PC-9 (cell line): ENCODE results near the gene NFYC. TPM values are rescaled to one million over a fixed set of nuclear protein-coding genes. Genes with fewer than 3 reads are reported as not detected.

Experiments used
- BruUV-seq: library from RNA; stranded (reverse); fragments of 400-500 nt; replicated peaks from 2 replicates; lab custom pipeline; 2021; lab: Mats Ljungman, UMichigan
- CTCF ChIA-PET: fragments of 300-600 bp; sonication (Branson Sonifier 250); formaldehyde crosslinking; loops from one replicate; lab custom pipeline; 2022; ENCODE audit warnings: antibody characterized with exemption; lab: Charles Lee
- POLR2A ChIA-PET: fragments of 300-600 bp; sonication (Branson Sonifier 250); formaldehyde crosslinking; loops from one replicate; lab custom pipeline; 2022; ENCODE audit warnings: antibody characterized with exemption; ENCODE audit not compliant: unreplicated experiment; lab: Charles Lee
- DNase-seq, 2 experiments: peaks; one replicate each; pipeline versions ENCODE4 v3.0.0 to v3.0.0-alpha.2; 2015 to 2022; ENCODE audit warnings: mixed read lengths in 1 of 2
- H2AFZ ChIP-seq: fragments of 200-600 bp; sonication (generic); 2 replicates; pipeline ENCODE4 v1.8.1; 2017; ENCODE audit warnings: antibody characterized with exemption
- H3F3A ChIP-seq: fragments of 200-600 bp; sonication (generic); 2 replicates; pipeline ENCODE4 v1.8.1; 2017; ENCODE audit warnings: antibody characterized with exemption, mild to moderate bottlenecking, low read depth; ENCODE audit not compliant: insufficient read depth
- H3K27ac ChIP-seq: fragments of 200-600 bp; sonication (generic); 2 replicates; pipeline ENCODE4 v1.6.1; 2016; ENCODE audit warnings: mixed run types
- H3K27me3 ChIP-seq: fragments of 200-600 bp; sonication (generic); 2 replicates; pipeline ENCODE4 v1.6.1; 2016; ENCODE audit warnings: low read depth, mixed run types; ENCODE audit not compliant: insufficient read depth
- H3K36me3 ChIP-seq: fragments of 200-600 bp; sonication (generic); 2 replicates; pipeline ENCODE4 v1.6.1; 2016; ENCODE audit warnings: low read depth, mixed run types
- H3K4me1 ChIP-seq: fragments of 200-600 bp; sonication (generic); replicated peaks from 2 replicates; pipeline ENCODE4 v1.6.1; 2016; ENCODE audit warnings: mixed run types; ENCODE audit not compliant: insufficient read depth
- H3K4me2 ChIP-seq: fragments of 200-600 bp; sonication (generic); 2 replicates; pipeline ENCODE4 v1.6.1; 2017; ENCODE audit warnings: mixed run types
- H3K4me3 ChIP-seq: fragments of 200-600 bp; sonication (generic); 2 replicates; pipeline ENCODE4 v1.6.1; 2016; ENCODE audit warnings: mixed run types
- H3K79me2 ChIP-seq: fragments of 200-600 bp; sonication (generic); 2 replicates; pipeline ENCODE4 v1.6.1; 2017; ENCODE audit warnings: low read depth, mixed run types
- H3K9me2 ChIP-seq: fragments of 200-600 bp; sonication (generic); 2 replicates; pipeline ENCODE4 v1.8.1; 2017; ENCODE audit warnings: mild to moderate bottlenecking; ENCODE audit not compliant: insufficient read depth
- H3K9me3 ChIP-seq: fragments of 200-600 bp; sonication (generic); 2 replicates; pipeline ENCODE4 v1.8.1; 2016; ENCODE audit warnings: low read depth; ENCODE audit not compliant: insufficient read depth
- H4K20me1 ChIP-seq: fragments of 200-600 bp; sonication (generic); 2 replicates; pipeline ENCODE4 v1.8.1; 2017; ENCODE audit not compliant: insufficient read depth
- EZH2 ChIP-seq: fragments of 200-600 bp; sonication (generic); IDR thresholded peaks from 2 replicates; pipeline ENCODE4 v1.8.0; 2017; ENCODE audit warnings: antibody characterized with exemption, low read depth
- intact Hi-C: fragments of 100-400 bp; cut with micrococcal nuclease; formaldehyde crosslinking; loops from one replicate; pipeline ENCODE4 v1.10.0; 2022; ENCODE audit not compliant: unreplicated experiment
- total RNA-seq: library from RNA; stranded (reverse); gene quantifications from 2 replicates; pipeline ENCODE4 v1.2.3, GENCODE V29; 2021
- TF ChIP-seq, protein P1 (sequence below): fragments of 200-600 bp; sonication (generic); conservative IDR thresholded peaks from 2 replicates; pipeline ENCODE4 v1.6.1; 2017; ENCODE audit warnings: mixed run types, antibody characterized with exemption, mild to moderate bottlenecking, moderate library complexity

The NFYC gene
- total RNA-seq, 1 experiment from 2014 or later = 91.1 TPM

DNA sequence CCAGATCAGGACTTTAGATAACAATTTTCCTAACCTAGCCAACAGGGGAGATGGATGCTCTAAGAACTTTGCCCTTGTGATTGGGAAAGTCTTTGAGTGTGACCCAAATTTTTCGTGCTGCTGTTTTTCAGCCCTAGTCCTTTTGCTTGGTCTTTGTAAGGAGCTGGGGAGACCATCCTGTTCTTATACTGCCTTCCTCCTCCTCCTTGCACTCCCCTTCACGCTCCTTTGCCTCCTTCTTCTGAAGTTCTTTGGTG, 97.8 kb downstream of the NFYC start:
- H3F3A ChIP-seq = no peaks in the 10 kb centered on the region
- POLR2A ChIA-PET = no interaction called here
- H3K9me3 ChIP-seq = no peaks in the 10 kb centered on the region
- intact Hi-C loops = no loop called here
- no peak overlapping the region for H3K4me3 ChIP-seq
- H4K20me1 ChIP-seq = no peaks in the 10 kb centered on the region
- H2AFZ ChIP-seq = no peak overlapping the region
- H3K4me1 ChIP-seq = no peaks in the 10 kb centered on the region
- TF ChIP-seq, protein P1, sequence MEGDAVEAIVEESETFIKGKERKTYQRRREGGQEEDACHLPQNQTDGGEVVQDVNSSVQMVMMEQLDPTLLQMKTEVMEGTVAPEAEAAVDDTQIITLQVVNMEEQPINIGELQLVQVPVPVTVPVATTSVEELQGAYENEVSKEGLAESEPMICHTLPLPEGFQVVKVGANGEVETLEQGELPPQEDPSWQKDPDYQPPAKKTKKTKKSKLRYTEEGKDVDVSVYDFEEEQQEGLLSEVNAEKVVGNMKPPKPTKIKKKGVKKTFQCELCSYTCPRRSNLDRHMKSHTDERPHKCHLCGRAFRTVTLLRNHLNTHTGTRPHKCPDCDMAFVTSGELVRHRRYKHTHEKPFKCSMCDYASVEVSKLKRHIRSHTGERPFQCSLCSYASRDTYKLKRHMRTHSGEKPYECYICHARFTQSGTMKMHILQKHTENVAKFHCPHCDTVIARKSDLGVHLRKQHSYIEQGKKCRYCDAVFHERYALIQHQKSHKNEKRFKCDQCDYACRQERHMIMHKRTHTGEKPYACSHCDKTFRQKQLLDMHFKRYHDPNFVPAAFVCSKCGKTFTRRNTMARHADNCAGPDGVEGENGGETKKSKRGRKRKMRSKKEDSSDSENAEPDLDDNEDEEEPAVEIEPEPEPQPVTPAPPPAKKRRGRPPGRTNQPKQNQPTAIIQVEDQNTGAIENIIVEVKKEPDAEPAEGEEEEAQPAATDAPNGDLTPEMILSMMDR = no peak
- TF ChIP-seq EZH2 = no peak
- no peaks in the 10 kb centered on the region for H3K79me2 ChIP-seq
- CTCF ChIA-PET = interaction anchor here (0.7 kb wide), 1 partner anchor 15 kb away, joined by 3 read pairs; no protein-coding TSS in a partner anchor
- no peak overlapping the region for H3K4me2 ChIP-seq
- no peaks in the 10 kb centered on the region for H3K36me3 ChIP-seq
- BruUV-seq = no TSS peak
- DNase-seq = no peak
- no peak overlapping the region for H3K27ac ChIP-seq
- no peaks in the 10 kb centered on the region; the same call in 1 of the 2 replicates for H3K27me3 ChIP-seq
- no peaks in the 10 kb centered on the region for H3K9me2 ChIP-seq

DNA sequence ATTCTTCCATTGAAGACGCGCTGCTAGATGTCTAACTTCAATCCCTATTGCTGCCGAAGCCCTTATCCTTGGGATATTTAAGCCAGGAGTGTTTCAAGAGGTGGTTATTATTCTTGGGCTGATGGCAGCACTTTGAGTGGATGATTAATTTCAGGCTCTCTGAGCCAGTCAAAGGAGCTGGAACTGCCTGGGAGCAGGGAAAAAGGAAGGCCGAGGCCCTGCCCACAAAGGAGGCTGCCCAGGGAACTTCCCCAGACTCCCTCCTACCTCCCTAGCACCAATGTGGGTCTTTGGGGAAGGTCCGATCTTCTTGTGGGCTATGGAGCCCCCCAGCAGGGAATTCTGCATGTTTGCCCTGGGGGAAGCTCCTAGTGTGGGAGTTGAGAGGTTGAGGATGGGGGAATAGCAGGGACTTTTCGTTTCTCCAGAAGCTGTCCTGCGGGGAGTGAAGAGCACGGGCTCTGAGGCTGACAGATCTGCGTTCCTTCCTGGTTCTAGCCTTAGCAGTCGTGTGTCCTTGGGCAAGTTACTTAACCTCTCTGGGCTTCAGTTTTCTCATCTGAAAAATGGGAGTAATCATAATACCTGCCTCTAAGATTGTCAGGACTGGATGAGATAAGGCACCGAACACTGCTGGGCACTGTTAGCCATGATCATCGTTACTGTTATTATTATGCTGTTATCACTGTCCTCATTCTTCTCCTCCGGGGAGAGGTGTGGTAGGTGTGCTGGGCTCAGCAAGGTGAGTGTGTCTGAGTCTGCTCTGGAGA, 98.3 kb downstream of the NFYC start:
- Histone ChIP-seq H3K36me3 (no peaks in the 10 kb centered on the region), H3K27ac (no peak overlapping the region), H3K79me2 (no peaks in the 10 kb centered on the region), H3K4me3 (no peak overlapping the region), H3K4me2 (no peak overlapping the region), H3K9me3 (no peaks in the 10 kb centered on the region), H3K27me3 (no peaks in the 10 kb centered on the region), H3K9me2 (no peaks in the 10 kb centered on the region), H4K20me1 (no peaks in the 10 kb centered on the region), H3F3A (no peaks in the 10 kb centered on the region), H2AFZ (no peak overlapping the region), H3K4me1 (no peaks in the 10 kb centered on the region)
- intact Hi-C loops = no loop called here
- BruUV-seq = no TSS peak
- TF ChIP-seq, protein P1 = no peak
- no peak for TF ChIP-seq EZH2
- CTCF ChIA-PET = interaction anchor here (0.9 kb wide), 1 partner anchor 16 kb away, joined by 3 read pairs; no protein-coding TSS in a partner anchor
- POLR2A ChIA-PET = no interaction called here
- no peak for DNase-seq

DNA sequence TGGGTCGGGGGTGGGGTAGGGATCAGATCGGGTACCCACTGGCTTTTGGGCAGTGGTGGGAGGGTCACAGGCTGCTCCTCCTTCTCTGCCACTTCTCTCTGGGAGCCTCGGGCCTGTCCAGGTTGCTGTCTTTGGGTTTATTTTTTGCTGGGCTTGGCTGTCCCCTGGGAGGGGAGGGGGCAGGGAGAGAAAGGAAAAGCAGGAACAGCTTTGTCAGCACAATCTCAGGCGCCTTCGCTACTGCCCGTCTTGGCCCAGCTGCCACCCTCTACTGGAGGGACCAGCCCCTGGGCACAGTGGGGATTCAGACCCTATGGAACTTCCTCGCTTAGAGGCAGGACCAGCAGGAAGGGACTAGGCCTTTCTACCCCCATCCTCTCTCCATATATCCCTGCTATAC, 100.5 kb downstream of the NFYC start:
- H4K20me1 ChIP-seq = no peaks in the 10 kb centered on the region
- H3K4me1 ChIP-seq = no peaks in the 10 kb centered on the region
- no peaks in the 10 kb centered on the region for H3K9me2 ChIP-seq
- H3K36me3 ChIP-seq = no peaks in the 10 kb centered on the region
- POLR2A ChIA-PET = no interaction called here
- CTCF ChIA-PET = no interaction called here
- no peaks in the 10 kb centered on the region for H3K27me3 ChIP-seq
- H3F3A ChIP-seq = no peaks in the 10 kb centered on the region; the same call in 1 of the 2 replicates
- no peak for DNase-seq
- intact Hi-C loops = no loop called here
- no TSS peak for BruUV-seq
- H3K79me2 ChIP-seq = no peaks in the 10 kb centered on the region
- TF ChIP-seq, protein P1 = no peak
- no peak for TF ChIP-seq EZH2
- no peaks in the 10 kb centered on the region for H3K9me3 ChIP-seq
- H3K4me3 ChIP-seq = no peak overlapping the region
- no peak overlapping the region for H3K4me2 ChIP-seq
- H2AFZ ChIP-seq = no peak overlapping the region
- H3K27ac ChIP-seq = no peak overlapping the region
